SU-DHL-6 (cell line): ENCODE results near the gene FPGS.

ENCODE experiments used
- EZH2phosphoT487 ChIP-seq: fragments of 200-600 bp; sonication (generic), shearing (Covaris generic); conservative IDR thresholded peaks from 2 replicates; pipeline ENCODE4 v1.6.1; 2018; ENCODE audit warnings: mild to moderate bottlenecking, antibody characterized with exemption, low read length, moderate library complexity, mixed read lengths
- TF ChIP-seq, protein P1 (sequence below): fragments of 200-600 bp; sonication (generic); IDR thresholded peaks from one replicate; pipeline ENCODE4 v1.5.1; 2017; ENCODE audit warnings: antibody characterized with exemption, mild to moderate bottlenecking, low read length, moderate library complexity; ENCODE audit not compliant: insufficient read depth, poor library complexity, severe bottlenecking

DNA sequence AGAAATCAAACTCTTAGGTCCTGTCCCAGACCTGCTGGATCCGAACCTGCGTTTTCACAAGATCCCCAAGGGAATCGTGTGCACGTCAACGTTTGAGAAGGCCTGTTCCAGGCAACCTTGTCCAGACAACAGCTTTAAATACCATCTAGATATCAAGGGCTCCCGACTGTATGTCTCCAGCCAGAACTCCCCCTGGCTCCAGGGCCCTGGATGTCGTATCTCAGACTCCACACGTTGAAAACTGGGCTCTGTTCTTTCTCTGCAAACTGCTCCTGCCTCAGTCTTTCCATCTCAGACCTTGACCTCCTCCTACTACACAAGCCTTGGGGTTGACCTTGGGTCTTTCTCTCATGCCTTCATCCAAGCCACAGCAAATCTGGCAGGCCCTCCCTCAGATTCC, 57.6 kb downstream of the FPGS start:
- TF ChIP-seq, protein P1, sequence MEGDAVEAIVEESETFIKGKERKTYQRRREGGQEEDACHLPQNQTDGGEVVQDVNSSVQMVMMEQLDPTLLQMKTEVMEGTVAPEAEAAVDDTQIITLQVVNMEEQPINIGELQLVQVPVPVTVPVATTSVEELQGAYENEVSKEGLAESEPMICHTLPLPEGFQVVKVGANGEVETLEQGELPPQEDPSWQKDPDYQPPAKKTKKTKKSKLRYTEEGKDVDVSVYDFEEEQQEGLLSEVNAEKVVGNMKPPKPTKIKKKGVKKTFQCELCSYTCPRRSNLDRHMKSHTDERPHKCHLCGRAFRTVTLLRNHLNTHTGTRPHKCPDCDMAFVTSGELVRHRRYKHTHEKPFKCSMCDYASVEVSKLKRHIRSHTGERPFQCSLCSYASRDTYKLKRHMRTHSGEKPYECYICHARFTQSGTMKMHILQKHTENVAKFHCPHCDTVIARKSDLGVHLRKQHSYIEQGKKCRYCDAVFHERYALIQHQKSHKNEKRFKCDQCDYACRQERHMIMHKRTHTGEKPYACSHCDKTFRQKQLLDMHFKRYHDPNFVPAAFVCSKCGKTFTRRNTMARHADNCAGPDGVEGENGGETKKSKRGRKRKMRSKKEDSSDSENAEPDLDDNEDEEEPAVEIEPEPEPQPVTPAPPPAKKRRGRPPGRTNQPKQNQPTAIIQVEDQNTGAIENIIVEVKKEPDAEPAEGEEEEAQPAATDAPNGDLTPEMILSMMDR: no peak
- no peak for TF ChIP-seq EZH2phosphoT487
